ENCODE data around the gene SETD1A.

Gene SETD1A

GRCh38 chr16:30983898-30984610 lies 26.5 kb downstream of the SETD1A start:
- no peak for DNase-seq

GRCh38 chr16:30984669-30985400 lies 27.3 kb downstream of the SETD1A start, which contains the start of gene HSD3B7:
Gene HSD3B7, plus strand, starts transcription at chr16:30985207. Its CDS starts 452 bp downstream, at chr16:30985659.
- DNase-seq = peak; percentile 79

GRCh38 chr16:30985401-30986128 lies 28.0 kb downstream of the SETD1A start:
- DNase-seq = no peak

GRCh38 chr16:30986129-30986991 lies 28.8 kb downstream of the SETD1A start:
- no peak for DNase-seq

GRCh38 chr16:30987581-30988190 lies 30.1 kb downstream of the SETD1A start:
- DNase-seq = no peak

- no peak for DNase-seq
These were observed 32.0 kb downstream of the SETD1A start for GRCh38 chr16:30989469-30990047.

- DNase-seq = no peak
These were observed 32.6 kb downstream of the SETD1A start for GRCh38 chr16:30990105-30990504.

GRCh38 chr16:30991052-30991451 lies 33.5 kb downstream of the SETD1A start:
- DNase-seq = no peak

- no peak for DNase-seq
These were observed 34.8 kb downstream of the SETD1A start for GRCh38 chr16:30992276-30992780.

- no peak for DNase-seq
These were observed 35.6 kb downstream of the SETD1A start for GRCh38 chr16:30992931-30993816.

- DNase-seq = no peak
These were observed 38.4 kb downstream of the SETD1A start for GRCh38 chr16:30995927-30996323.

- no peak for DNase-seq
These were observed 38.9 kb downstream of the SETD1A start for GRCh38 chr16:30996324-30996984.

GRCh38 chr16:30996985-30997724 lies 39.6 kb downstream of the SETD1A start:
- DNase-seq = no peak

GRCh38 chr16:30997725-30998711 lies 40.5 kb downstream of the SETD1A start:
- DNase-seq = no peak

GRCh38 chr16:30998852-30999761 lies 41.6 kb downstream of the SETD1A start:
- no peak for DNase-seq

- no peak for DNase-seq
These were observed 43.3 kb downstream of the SETD1A start for GRCh38 chr16:31000671-31001382.
